AG04449 (cell line): ENCODE measurements around the gene NRARP.

ENCODE experiments used
- CTCF ChIA-PET: fragments of 350-600 bp; formaldehyde crosslinking; extraction: SDS; loops from one replicate; lab custom pipeline; 2021; ENCODE audit warnings: antibody characterized with exemption; lab: Yijun Ruan, JAX
- POLR2A ChIA-PET: fragments of 400-600, 350-600 bp; formaldehyde crosslinking; extraction: SDS; loops from one replicate; lab custom pipeline; 2020; ENCODE audit warnings: antibody characterized with exemption, inconsistent platforms; lab: Yijun Ruan, JAX
- DNase-seq: peaks from one replicate; pipeline ENCODE4 v3.0.0-alpha.2; 2010; ENCODE audit warnings: low read depth, low spot score
- H3K4me3 ChIP-seq: 2 replicates; pipeline ENCODE4 v1.5.1; 2011; ENCODE audit warnings: low read depth, mild to moderate bottlenecking, control low read depth, low read length
- CTCF ChIP-seq: IDR thresholded peaks from one replicate; pipeline ENCODE4 v1.5.1; 2011; ENCODE audit warnings: mild to moderate bottlenecking, moderate library complexity, low read length, control low read depth, inconsistent platforms; ENCODE audit not compliant: insufficient read depth; ENCODE audit errors: missing control alignments

The NRARP gene

GRCh38 chr9:137299938-137300337, 2.1 kb downstream of the NRARP start:
- TF ChIP-seq CTCF, result no peak
- H3K4me3 ChIP-seq, result no peak overlapping the region
- ChIA-PET CTCF (no interaction called here), POLR2A (no interaction called here)
- DNase-seq, result no peak

GRCh38 chr9:137299203-137299565, 2.9 kb downstream of the NRARP start:
- ChIA-PET CTCF (interaction anchor here (1.1 kb wide), 1 partner anchor 228 kb away, joined by 3 read pairs; no protein-coding TSS in a partner anchor), POLR2A (no interaction called here)
- no peak for TF ChIP-seq CTCF
- no peak for DNase-seq
- no peak overlapping the region for H3K4me3 ChIP-seq

- ChIA-PET CTCF (interaction anchor here (1.1 to 1.3 kb wide), 2 partner anchors 147 to 229 kb away, joined by 3 read pairs; no protein-coding TSS in a partner anchor), POLR2A (no interaction called here)
- no peak for TF ChIP-seq CTCF
- no peak overlapping the region for H3K4me3 ChIP-seq
- DNase-seq, result no peak
Observed at GRCh38 chr9:137298401-137299202, 3.5 kb downstream of the NRARP start.

- CTCF ChIA-PET, result interaction anchor here (1.3 kb wide), 1 partner anchor 148 kb away, joined by 3 read pairs; no protein-coding TSS in a partner anchor
Observed at GRCh38 chr9:137297966-137298365, 4.1 kb downstream of the NRARP start.

GRCh38 chr9:137296670-137297664, 5.1 kb downstream of the NRARP start:
- ChIA-PET CTCF (interaction anchor here (0.7 to 1.5 kb wide), 12 partner anchors 9 to 229 kb away, joined by 3 to 7 read pairs (median 4); no protein-coding TSS in a partner anchor), POLR2A (no interaction called here)
- TF ChIP-seq CTCF, result no peak
- DNase-seq, result no peak
- H3K4me3 ChIP-seq, result no peak overlapping the region

More at GRCh38 chr9:137297966-137298365, 4.1 kb downstream of the NRARP start:
- POLR2A ChIA-PET, result no interaction called here
- no peak overlapping the region for H3K4me3 ChIP-seq
- DNase-seq, result no peak
- no peak for TF ChIP-seq CTCF
